Measurements from ENCODE around the gene ANO5. TPM values are rescaled to one million over a fixed set of nuclear protein-coding genes. Genes with fewer than 3 reads are reported as not detected.
A peak's percentile ranks its signal among the peaks of the same experiment; 100 is the strongest.

The ANO5 gene
- total RNA-seq, 1 experiment from 2014 or later = 1.1 TPM

- intact Hi-C loops (cut with micrococcal nuclease) = no loop called here
- H3K9me2 ChIP-seq (ENCODE audit: insufficient read depth) = no peaks in the 10 kb centered on the region
- H3K79me2 ChIP-seq (ENCODE audit: insufficient read depth, low read length) = no peaks in the 10 kb centered on the region
- RAD21 ChIA-PET (ENCODE audit: low non-redundant PET in 1 of 2, low total read pairs in 2 of 2, uncharacterized antibody in 2 of 2, unreplicated experiment in 2 of 2) = no interaction called here
- H3K4me2 ChIP-seq (ENCODE audit: low read length) = no peak overlapping the region
- no peaks in the 10 kb centered on the region for H3K9me3 ChIP-seq (ENCODE audit: control insufficient read depth in 1 of 2, insufficient read depth in 1 of 2, low read depth in 1 of 2, low read length in 2 of 2)
- no peak overlapping the region for H3K4me3 ChIP-seq (replicated peaks in 1 of 2; ENCODE audit: low read depth in 1 of 2, low read length in 2 of 2)
- H3K4me1 ChIP-seq (ENCODE audit: control insufficient read depth in 1 of 2, insufficient read depth in 2 of 2, low read length in 2 of 2) = peaks cover 0 to 8% of the 10 kb centered on the region in 2 experiments; a peak in 1 of 4 replicates
- POLR2A ChIA-PET = no interaction called here
- no peak overlapping the region for H2AFZ ChIP-seq (ENCODE audit: low read depth, low read length, poor library complexity, severe bottlenecking)
- no peak overlapping the region for H3K9ac ChIP-seq (ENCODE audit: low read length)
- no peaks in the 10 kb centered on the region for H4K20me1 ChIP-seq (ENCODE audit: insufficient read depth)
- BruUV-seq (replicated peaks) = no TSS peak
- ATAC-seq = no peak
- no peak overlapping the region for H3K27ac ChIP-seq (ENCODE audit: low read depth, low read length)
- DNase-seq (ENCODE audit: low read depth, low spot score) = no peak
- CTCF ChIA-PET = no interaction called here
- no peaks in the 10 kb centered on the region for H3K27me3 ChIP-seq (ENCODE audit: insufficient read depth, low read length)
- no peaks in the 10 kb centered on the region for H3K36me3 ChIP-seq (ENCODE audit: control insufficient read depth in 1 of 2, insufficient read depth in 2 of 2, low read length in 2 of 2)
- TF ChIP-seq CBX3 (IDR thresholded peaks at IDR 0.05; ENCODE audit: low read depth) (no peak), SP1 (IDR thresholded peaks at IDR 0.05; ENCODE audit: low read depth) (no peak), ZFX (IDR thresholded peaks at IDR 0.05) (no peak), MAX (IDR thresholded peaks at IDR 0.05) (no peak), EZH2phosphoT487 (IDR thresholded peaks at IDR 0.05; ENCODE audit: borderline replicate concordance) (no peak), RAD21 (IDR thresholded peaks at IDR 0.05; ENCODE audit: low read depth) (no peak), EZH2 (IDR thresholded peaks at IDR 0.05) (no peak), SRF (IDR thresholded peaks at IDR 0.05; ENCODE audit: low read depth) (no peak)
Observed at GRCh38 chr11:22190827-22191463, 1.9 kb upstream of the ANO5 start.

GRCh38 chr11:22192289-22192641 is 620 bp upstream of the ANO5 start:
- no peaks in the 10 kb centered on the region for H3K27me3 ChIP-seq (ENCODE audit: insufficient read depth, low read length)
- no TSS peak for BruUV-seq (replicated peaks)
- peak overlapping the region; percentile 26; the same call in 1 of the 2 replicates for H3K27ac ChIP-seq (ENCODE audit: low read depth, low read length)
- H4K20me1 ChIP-seq (ENCODE audit: insufficient read depth) = no peaks in the 10 kb centered on the region
- peak overlapping the region; percentile 74 for H2AFZ ChIP-seq (ENCODE audit: low read depth, low read length, poor library complexity, severe bottlenecking)
- no peaks in the 10 kb centered on the region for H3K79me2 ChIP-seq (ENCODE audit: insufficient read depth, low read length)
- DNase-seq (ENCODE audit: low read depth, low spot score) (no peak), ATAC-seq (peak; percentile 65)
- H3K36me3 ChIP-seq (ENCODE audit: control insufficient read depth in 1 of 2, insufficient read depth in 2 of 2, low read length in 2 of 2) = no peaks in the 10 kb centered on the region
- ChIA-PET RAD21 (ENCODE audit: low non-redundant PET in 1 of 2, low total read pairs in 2 of 2, uncharacterized antibody in 2 of 2, unreplicated experiment in 2 of 2) (no interaction called here), POLR2A (no interaction called here), CTCF (interaction anchor here (1.5 kb wide), 1 partner anchor 596 kb away, joined by 4 read pairs; no protein-coding TSS in a partner anchor)
- peak overlapping the region; percentile 46; the same call in 1 of the 2 replicates for H3K9ac ChIP-seq (ENCODE audit: low read length)
- TF ChIP-seq EGR1 (IDR thresholded peaks at IDR 0.05; ENCODE audit: low read depth) = no peak
- TF ChIP-seq CTCF (IDR thresholded peaks at IDR 0.05 in 2 of 3, conservative IDR thresholded peaks at IDR 0.05 in 1 of 3; ENCODE audit: borderline replicate concordance in 1 of 3, insufficient read depth in 1 of 3, low read depth in 2 of 3, low read length in 2 of 3) = peak in 2 of 3 experiments; percentile 21 to 44; a peak in 2 of 6 replicates
- no peak for TF ChIP-seq YY1 (IDR thresholded peaks at IDR 0.05; ENCODE audit: extremely low read depth, insufficient replicate concordance, low read depth, low read length)
- H3K4me1 ChIP-seq (ENCODE audit: control insufficient read depth in 1 of 2, insufficient read depth in 2 of 2, low read length in 2 of 2) = peaks cover 0 to 8% of the 10 kb centered on the region in 2 experiments; a peak in 1 of 4 replicates
- peak overlapping the region; percentile 85 for H3K4me2 ChIP-seq (ENCODE audit: low read length)
- H3K4me3 ChIP-seq (replicated peaks in 1 of 2; ENCODE audit: low read depth in 1 of 2, low read length in 2 of 2) = peak overlapping the region; percentile 54 to 64
- intact Hi-C loops (cut with micrococcal nuclease) = no loop called here
- no peaks in the 10 kb centered on the region for H3K9me3 ChIP-seq (ENCODE audit: control insufficient read depth in 1 of 2, insufficient read depth in 1 of 2, low read depth in 1 of 2, low read length in 2 of 2)
- H3K9me2 ChIP-seq (ENCODE audit: insufficient read depth) = no peaks in the 10 kb centered on the region

Measured in HCT116 (cell line).